Right lobe of liver (tissue), 4 donors: ENCODE measurements around the gene TANK.

Experiments
- CTCF ChIP-seq, 4 donors: fragments of 200-600 bp in 3 of 4; fragments of 450-650 bp in 1 of 4; IDR thresholded peaks; one replicate each; pipeline versions ENCODE4 v1.5.1 to v1.8.0; 2016 to 2022; ENCODE audit warnings: antibody characterized with exemption in 4 of 4, mild to moderate bottlenecking in 2 of 4
- POLR2A ChIP-seq: fragments of 450-650 bp; IDR thresholded peaks from one replicate; pipeline ENCODE4 v1.6.1; 2017; ENCODE audit warnings: antibody characterized with exemption, mild to moderate bottlenecking
- donor health status: DM: no; HTN: no; CAD: no.
- donor health status: DM: no; HTN: no; CAD: no.
- donor health status: DM: no; HTN: yes; CAD: no.

GRCh38 chr2:161170958-161171932 lies 11.0 kb downstream of the TANK start:
- TF ChIP-seq CTCF (IDR thresholded peaks at IDR 0.05) (no peak), POLR2A (no peak)
